Kidney epithelial cell (primary cell): ENCODE data around the gene SMIM24. TPM values are rescaled to one million over a fixed set of nuclear protein-coding genes. Genes with fewer than 3 reads are reported as not detected.
A peak's percentile ranks its signal among the peaks of the same experiment; 100 is the strongest.

Source experiments
- DNase-seq: peaks from one replicate; pipeline ENCODE4 v3.0.0-alpha.2; 2010; ENCODE audit warnings: low read depth
- H3K27me3 ChIP-seq: 2 replicates; pipeline ENCODE4 v1.6.0; 2011; ENCODE audit warnings: low read length; ENCODE audit not compliant: control insufficient read depth, insufficient read depth
- H3K36me3 ChIP-seq: 2 replicates; pipeline ENCODE4 v1.5.1; 2011; ENCODE audit warnings: low read length; ENCODE audit not compliant: control insufficient read depth, insufficient read depth
- H3K4me3 ChIP-seq: 2 replicates; pipeline ENCODE4 v1.5.1; 2011; ENCODE audit warnings: low read depth, mild to moderate bottlenecking, control low read depth, low read length
- CTCF ChIP-seq: IDR thresholded peaks from 2 replicates; pipeline ENCODE4 v1.5.1; 2011; ENCODE audit warnings: mild to moderate bottlenecking, moderate library complexity, low read length, control low read depth, inconsistent platforms; ENCODE audit not compliant: insufficient read depth, poor library complexity, severe bottlenecking
- total RNA-seq: library from RNA; depleted of rRNA; stranded (reverse); fragments of >200 nt; gene quantifications from 2 replicates; pipeline ENCODE4 v1.2.3, GENCODE V29; 2015

SMIM24 gene
- total RNA-seq, 1 donor from 2014 or later = 14.7 TPM

GRCh38 chr19:3443840-3444694 is 36.3 kb downstream of the SMIM24 start:
- no peaks in the 10 kb centered on the region for H3K27me3 ChIP-seq
- TF ChIP-seq CTCF = no peak
- no peaks in the 10 kb centered on the region for H3K36me3 ChIP-seq
- no peak for DNase-seq
- H3K4me3 ChIP-seq = no peak overlapping the region

DNA sequence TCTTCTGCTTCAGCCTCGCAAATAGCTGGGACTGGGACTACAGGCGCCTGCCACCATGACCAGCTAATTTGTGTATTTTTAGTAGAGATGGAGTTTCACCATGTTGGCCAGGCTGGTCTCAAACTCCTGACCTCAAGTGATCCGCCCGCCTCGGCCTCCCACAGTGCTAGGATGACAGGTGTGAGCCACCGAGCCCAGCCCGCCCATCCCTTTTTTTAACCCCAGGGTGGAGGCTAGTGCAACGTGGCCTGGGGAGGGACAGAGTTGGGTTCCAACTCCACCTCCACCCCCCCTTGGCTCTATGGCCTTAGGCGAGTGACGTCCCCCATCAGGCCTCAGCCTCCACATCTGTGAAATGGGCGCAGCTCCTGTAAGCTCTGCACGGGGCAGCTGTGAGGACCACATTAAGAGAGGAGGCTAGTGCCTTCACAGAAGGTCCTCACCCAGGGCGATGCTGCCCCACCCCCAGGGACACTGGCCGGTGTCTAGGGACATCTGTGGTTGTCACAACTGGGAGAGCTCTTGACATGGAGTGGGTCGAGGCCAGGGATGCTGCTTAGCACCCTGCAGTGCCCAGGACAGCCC is 37.7 kb downstream of the SMIM24 start:
- Histone ChIP-seq H3K4me3 (no peak overlapping the region), H3K27me3 (no peaks in the 10 kb centered on the region), H3K36me3 (peaks cover 3% of the 10 kb centered on the region)
- DNase-seq = no peak
- TF ChIP-seq CTCF = no peak

- Histone ChIP-seq H3K27me3 (no peaks in the 10 kb centered on the region), H3K4me3 (no peak overlapping the region), H3K36me3 (peaks cover 3% of the 10 kb centered on the region)
- TF ChIP-seq CTCF = no peak
- DNase-seq = no peak
Measured at GRCh38 chr19:3441986-3442329, 38.4 kb downstream of the SMIM24 start.

GRCh38 chr19:3441089-3441985 is 39.0 kb downstream of the SMIM24 start:
- H3K4me3 ChIP-seq = no peak overlapping the region
- H3K27me3 ChIP-seq = no peaks in the 10 kb centered on the region
- no peak for TF ChIP-seq CTCF
- H3K36me3 ChIP-seq = peaks cover 3% of the 10 kb centered on the region
- DNase-seq = no peak

GRCh38 chr19:3440082-3440481 is 40.2 kb downstream of the SMIM24 start:
- DNase-seq = no peak
- Histone ChIP-seq H3K4me3 (no peak overlapping the region), H3K36me3 (peaks cover 5% of the 10 kb centered on the region), H3K27me3 (no peaks in the 10 kb centered on the region)
- TF ChIP-seq CTCF = peak; percentile 44
